ENCODE results near the gene CACNB4.

CACNB4 gene

DNA sequence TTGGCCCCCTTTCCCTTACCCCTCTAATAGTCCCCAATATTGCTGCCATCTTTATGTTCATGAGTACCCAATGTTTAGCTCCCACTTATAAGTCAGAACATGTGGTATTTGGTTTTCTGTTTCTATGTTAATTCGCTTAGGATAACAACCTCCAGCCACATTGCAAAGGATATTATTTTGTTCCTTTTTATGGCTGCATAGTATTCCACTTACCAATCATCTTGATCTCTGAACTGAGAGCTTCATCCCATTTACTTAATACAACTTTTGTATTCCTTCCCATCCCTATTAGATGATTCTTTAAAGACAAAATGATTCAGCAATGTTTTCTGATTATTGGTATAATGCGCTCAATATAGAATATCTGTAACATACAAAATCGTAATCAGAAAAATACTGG lies 307.3 kb downstream of the CACNB4 start:
- H3K4me3 ChIP-seq (ENCODE audit: low read depth, low read length): no peak overlapping the region
- no peaks in the 10 kb centered on the region for H3K27me3 ChIP-seq (ENCODE audit: control insufficient read depth, insufficient read depth, low read length)
- H3K4me1 ChIP-seq (ENCODE audit: control insufficient read depth, insufficient read depth, low read length): peaks cover 2% of the 10 kb centered on the region; the same call in 1 of the 2 replicates
- H3K27ac ChIP-seq (ENCODE audit: low read depth, low read length): no peak overlapping the region
- H3K36me3 ChIP-seq (ENCODE audit: control insufficient read depth, insufficient read depth, low read length): peaks cover 10% of the 10 kb centered on the region
- H3K9ac ChIP-seq (ENCODE audit: low read length): no peak overlapping the region
- peaks cover 4% of the 10 kb centered on the region; the same call in 1 of the 2 replicates for H3K9me3 ChIP-seq (ENCODE audit: control insufficient read depth, insufficient read depth, low read depth, low read length)

DNA sequence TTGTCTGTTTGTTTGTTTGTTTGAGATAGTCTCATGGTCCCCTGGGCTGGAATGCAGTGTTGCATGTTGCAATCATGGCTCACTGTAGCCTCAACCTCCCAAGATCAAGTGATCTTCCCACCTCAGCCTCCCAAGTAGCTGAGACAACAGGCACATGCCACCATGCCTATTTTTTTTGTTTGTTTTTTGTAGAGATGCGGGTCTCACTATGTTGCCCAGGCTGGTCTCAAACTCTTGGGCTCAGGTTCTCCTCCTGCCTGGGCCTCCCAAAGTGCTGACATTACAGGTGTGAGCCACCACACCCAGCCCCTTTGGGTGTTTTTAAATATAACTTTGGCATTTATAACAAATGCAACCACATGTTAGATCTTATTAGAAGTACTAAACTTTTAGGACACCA lies 308.2 kb downstream of the CACNB4 start:
- Histone ChIP-seq H3K4me3 (ENCODE audit: low read depth, low read length) (no peak overlapping the region), H3K9me3 (ENCODE audit: control insufficient read depth, insufficient read depth, low read depth, low read length) (peaks cover 4% of the 10 kb centered on the region; the same call in 1 of the 2 replicates), H3K27me3 (ENCODE audit: control insufficient read depth, insufficient read depth, low read length) (no peaks in the 10 kb centered on the region), H3K27ac (ENCODE audit: low read depth, low read length) (no peak overlapping the region), H3K9ac (ENCODE audit: low read length) (no peak overlapping the region), H3K4me1 (ENCODE audit: control insufficient read depth, insufficient read depth, low read length) (peaks cover 5% of the 10 kb centered on the region; the same call in 1 of the 2 replicates), H3K36me3 (ENCODE audit: control insufficient read depth, insufficient read depth, low read length) (peaks cover 10% of the 10 kb centered on the region)

DNA sequence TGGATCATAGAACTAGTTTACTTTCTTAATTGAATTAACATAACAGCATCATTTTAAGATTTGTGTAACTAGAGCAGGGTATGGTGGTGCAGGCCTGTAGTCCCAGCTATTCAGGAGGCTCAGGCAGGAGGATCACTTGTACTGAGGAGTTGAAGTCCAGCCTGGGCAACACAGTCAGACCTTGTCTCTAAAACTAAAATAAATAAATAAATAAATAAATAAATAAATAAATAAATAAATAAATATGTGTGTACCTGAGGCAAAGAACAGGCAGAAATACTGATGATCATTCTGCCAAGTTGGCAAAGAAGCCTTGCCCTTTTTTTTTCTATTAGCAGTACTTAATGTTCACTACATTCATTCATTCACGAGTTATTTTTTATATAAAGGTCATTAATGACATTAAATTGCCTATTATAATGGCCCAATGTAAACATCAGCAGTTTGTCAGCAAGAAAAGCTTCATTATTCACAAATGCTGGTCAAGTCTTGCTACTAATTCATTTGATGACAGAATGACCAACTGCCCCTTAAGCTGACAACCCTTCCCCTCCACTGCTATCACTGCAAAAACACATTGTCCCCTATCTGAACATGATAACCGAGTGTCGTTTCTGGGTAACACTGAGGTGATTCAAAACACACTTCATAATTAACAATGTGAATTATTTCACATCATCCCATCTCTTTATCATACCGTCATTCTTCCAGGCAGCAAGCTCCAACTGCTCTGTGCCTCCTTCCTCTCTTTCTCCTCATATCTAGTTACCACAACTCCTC lies 309.6 kb downstream of the CACNB4 start:
- no peak overlapping the region for H3K9ac ChIP-seq (ENCODE audit: low read length)
- H3K4me3 ChIP-seq (ENCODE audit: low read depth, low read length): no peak overlapping the region
- peaks cover 14% of the 10 kb centered on the region for H3K36me3 ChIP-seq (ENCODE audit: control insufficient read depth, insufficient read depth, low read length)
- no peak overlapping the region for H3K27ac ChIP-seq (ENCODE audit: low read depth, low read length)
- no peaks in the 10 kb centered on the region for H3K27me3 ChIP-seq (ENCODE audit: control insufficient read depth, insufficient read depth, low read length)
- peaks cover 5% of the 10 kb centered on the region; the same call in 1 of the 2 replicates for H3K4me1 ChIP-seq (ENCODE audit: control insufficient read depth, insufficient read depth, low read length)
- H3K9me3 ChIP-seq (ENCODE audit: control insufficient read depth, insufficient read depth, low read depth, low read length): peaks cover 4% of the 10 kb centered on the region; the same call in 1 of the 2 replicates

DNA sequence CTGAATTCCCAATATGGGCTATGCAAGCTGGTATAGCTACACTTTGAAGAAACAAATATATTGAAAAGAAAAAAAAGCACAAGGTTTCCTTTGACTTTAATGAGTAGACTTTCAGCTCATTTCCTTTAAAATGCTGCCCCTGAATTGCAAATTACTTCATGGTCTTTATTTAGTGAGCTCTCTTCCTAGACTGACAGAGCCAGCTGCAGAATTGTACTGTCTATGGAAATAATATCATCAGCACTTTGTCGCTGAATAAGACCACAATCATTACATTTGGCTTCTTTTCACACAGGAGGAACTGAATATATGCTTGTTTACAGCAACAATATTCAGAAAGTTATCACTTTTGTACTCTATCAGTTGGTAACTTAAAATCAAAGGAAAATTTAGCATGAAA lies 312.4 kb downstream of the CACNB4 start:
- Histone ChIP-seq H3K27me3 (ENCODE audit: control insufficient read depth, insufficient read depth, low read length) (no peaks in the 10 kb centered on the region), H3K4me1 (ENCODE audit: control insufficient read depth, insufficient read depth, low read length) (peaks cover 5% of the 10 kb centered on the region; the same call in 1 of the 2 replicates), H3K27ac (ENCODE audit: low read depth, low read length) (no peak overlapping the region), H3K4me3 (ENCODE audit: low read depth, low read length) (no peak overlapping the region), H3K9me3 (ENCODE audit: control insufficient read depth, insufficient read depth, low read depth, low read length) (0 out of 2 replicates have a peak, but pooled peaks cover 2% of the 10 kb centered on the region), H3K9ac (ENCODE audit: low read length) (no peak overlapping the region), H3K36me3 (ENCODE audit: control insufficient read depth, insufficient read depth, low read length) (peaks cover 16% of the 10 kb centered on the region)

DNA sequence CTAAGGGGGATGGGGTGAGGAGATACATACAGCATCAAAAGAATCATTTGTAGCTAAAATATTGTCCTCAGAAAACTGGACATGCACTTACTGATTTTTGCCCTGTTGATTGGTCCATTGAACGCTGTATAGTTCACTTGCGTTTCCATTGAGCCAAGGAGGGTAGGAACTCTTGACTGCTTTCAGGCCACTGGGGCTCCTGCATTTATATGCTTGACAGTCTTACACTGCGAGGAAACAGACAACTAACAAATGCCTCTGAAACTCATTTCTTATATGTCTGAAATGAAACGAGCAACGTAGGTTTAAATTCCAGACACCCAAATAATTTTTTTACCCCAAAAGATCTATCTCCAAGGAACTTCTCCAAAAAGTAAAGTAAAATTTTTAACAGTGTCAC lies 312.8 kb downstream of the CACNB4 start:
- H3K9ac ChIP-seq (ENCODE audit: low read length): no peak overlapping the region
- no peak overlapping the region for H3K27ac ChIP-seq (ENCODE audit: low read depth, low read length)
- no peak overlapping the region for H3K4me3 ChIP-seq (ENCODE audit: low read depth, low read length)
- H3K9me3 ChIP-seq (ENCODE audit: control insufficient read depth, insufficient read depth, low read depth, low read length): no peaks in the 10 kb centered on the region
- H3K27me3 ChIP-seq (ENCODE audit: control insufficient read depth, insufficient read depth, low read length): no peaks in the 10 kb centered on the region
- peaks cover 15% of the 10 kb centered on the region for H3K36me3 ChIP-seq (ENCODE audit: control insufficient read depth, insufficient read depth, low read length)
- peaks cover 5% of the 10 kb centered on the region; the same call in 1 of the 2 replicates for H3K4me1 ChIP-seq (ENCODE audit: control insufficient read depth, insufficient read depth, low read length)

DNA sequence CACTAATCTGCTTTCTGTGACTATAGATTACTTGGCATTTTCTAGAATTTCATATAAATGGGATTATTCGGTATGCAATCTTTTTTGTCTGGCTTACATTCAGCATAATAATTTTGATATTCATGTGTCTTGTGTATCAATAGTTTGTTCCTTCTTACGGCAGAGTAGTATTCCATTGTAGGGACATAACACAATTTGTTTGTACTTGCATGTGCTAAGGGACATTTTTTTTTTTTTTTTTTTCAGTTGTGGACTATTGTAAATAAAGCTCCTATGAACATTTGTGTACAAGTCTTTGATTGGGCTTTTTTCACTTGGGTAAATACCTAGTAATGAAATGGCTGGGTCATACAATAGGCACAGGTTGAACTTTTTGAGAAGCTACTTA lies 315.7 kb downstream of the CACNB4 start:
- H3K36me3 ChIP-seq (ENCODE audit: control insufficient read depth, insufficient read depth, low read length): peaks cover 15% of the 10 kb centered on the region
- no peak overlapping the region for H3K27ac ChIP-seq (ENCODE audit: low read depth, low read length)

More for the DNA sequence above, 315.7 kb downstream of the CACNB4 start:
- no peak overlapping the region for H3K4me3 ChIP-seq (ENCODE audit: low read depth, low read length)
- H3K27me3 ChIP-seq (ENCODE audit: control insufficient read depth, insufficient read depth, low read length): no peaks in the 10 kb centered on the region
- H3K9me3 ChIP-seq (ENCODE audit: control insufficient read depth, insufficient read depth, low read depth, low read length): no peaks in the 10 kb centered on the region
- H3K9ac ChIP-seq (ENCODE audit: low read length): no peak overlapping the region
- H3K4me1 ChIP-seq (ENCODE audit: control insufficient read depth, insufficient read depth, low read length): peaks cover 5% of the 10 kb centered on the region; the same call in 1 of the 2 replicates
